Fibroblast of lung (primary cell): Measurements from ENCODE around the gene AMY2B.

Source experiments
- EZH2 ChIP-seq: IDR thresholded peaks from 2 replicates; pipeline ENCODE4 v1.5.1; 2012; ENCODE audit warnings: low read length, control low read depth, mild to moderate bottlenecking; ENCODE audit errors: missing control alignments
- TF ChIP-seq, protein P1 (sequence below), 2 donors: IDR thresholded peaks in 1 of 2; conservative IDR thresholded peaks in 1 of 2; 1 replicate in 1 of 2; 2 replicates in 1 of 2; pipeline ENCODE4 v1.5.1; 2011 to 2012; ENCODE audit warnings: low read length in 2 of 2, control low read depth in 1 of 2, inconsistent platforms in 1 of 2, low read depth in 1 of 2, mild to moderate bottlenecking in 1 of 2

DNA sequence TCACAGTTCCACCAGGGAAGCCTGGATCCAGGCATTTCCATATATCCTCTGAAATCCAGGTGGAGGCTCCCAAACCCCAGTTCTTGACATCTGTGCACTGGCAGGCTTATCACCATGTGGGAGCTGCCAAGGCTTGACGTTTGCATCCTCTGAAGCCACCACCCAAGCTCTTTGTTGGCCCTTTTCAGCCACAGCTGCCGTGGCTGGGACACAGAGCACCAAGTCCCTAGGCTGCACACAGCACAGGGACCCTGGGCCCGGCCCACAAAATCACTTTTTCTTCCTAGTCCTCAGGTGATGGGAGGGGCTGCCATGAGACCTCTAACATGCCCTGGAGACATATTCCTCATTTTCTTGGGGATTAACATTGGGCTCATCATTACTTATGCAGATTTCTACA lies 23.5 kb upstream of the AMY2B start:
- no peak for TF ChIP-seq EZH2
- TF ChIP-seq, protein P1, sequence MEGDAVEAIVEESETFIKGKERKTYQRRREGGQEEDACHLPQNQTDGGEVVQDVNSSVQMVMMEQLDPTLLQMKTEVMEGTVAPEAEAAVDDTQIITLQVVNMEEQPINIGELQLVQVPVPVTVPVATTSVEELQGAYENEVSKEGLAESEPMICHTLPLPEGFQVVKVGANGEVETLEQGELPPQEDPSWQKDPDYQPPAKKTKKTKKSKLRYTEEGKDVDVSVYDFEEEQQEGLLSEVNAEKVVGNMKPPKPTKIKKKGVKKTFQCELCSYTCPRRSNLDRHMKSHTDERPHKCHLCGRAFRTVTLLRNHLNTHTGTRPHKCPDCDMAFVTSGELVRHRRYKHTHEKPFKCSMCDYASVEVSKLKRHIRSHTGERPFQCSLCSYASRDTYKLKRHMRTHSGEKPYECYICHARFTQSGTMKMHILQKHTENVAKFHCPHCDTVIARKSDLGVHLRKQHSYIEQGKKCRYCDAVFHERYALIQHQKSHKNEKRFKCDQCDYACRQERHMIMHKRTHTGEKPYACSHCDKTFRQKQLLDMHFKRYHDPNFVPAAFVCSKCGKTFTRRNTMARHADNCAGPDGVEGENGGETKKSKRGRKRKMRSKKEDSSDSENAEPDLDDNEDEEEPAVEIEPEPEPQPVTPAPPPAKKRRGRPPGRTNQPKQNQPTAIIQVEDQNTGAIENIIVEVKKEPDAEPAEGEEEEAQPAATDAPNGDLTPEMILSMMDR (conservative IDR thresholded peaks at IDR 0.05 in 1 of 2, IDR thresholded peaks at IDR 0.05 in 1 of 2; ENCODE audit: low read depth in 1 of 2, low read length in 2 of 2) = no peak
